T follicular helper cell (primary cell): Measurements from ENCODE around the gene PEX6.
A peak's percentile ranks its signal among the peaks of the same experiment; 100 is the strongest.

Source experiments
- DNase-seq: peaks from one replicate; pipeline ENCODE4 v3.0.0-alpha.2; 2020; ENCODE audit warnings: low read depth

The PEX6 gene

DNA sequence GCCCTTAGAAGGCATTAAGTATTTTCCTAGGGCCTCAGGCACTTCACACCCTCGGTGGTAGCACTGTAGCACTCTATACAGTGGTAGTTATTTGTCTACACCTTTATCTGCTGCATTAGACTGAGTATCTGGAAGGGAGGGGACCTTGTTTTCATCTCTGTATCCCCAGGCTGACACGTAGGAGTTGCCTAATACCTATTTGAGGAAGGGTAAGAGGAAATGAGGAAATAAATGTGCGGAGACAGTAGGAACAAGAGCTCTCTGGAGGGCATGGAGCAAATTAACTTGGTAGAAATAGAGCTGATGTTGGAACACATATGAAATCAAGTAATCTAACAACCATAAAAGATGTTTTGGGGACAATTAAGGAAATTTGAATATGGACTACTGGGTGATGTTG is 45.8 kb downstream of the PEX6 start:
- no peak for DNase-seq

DNA sequence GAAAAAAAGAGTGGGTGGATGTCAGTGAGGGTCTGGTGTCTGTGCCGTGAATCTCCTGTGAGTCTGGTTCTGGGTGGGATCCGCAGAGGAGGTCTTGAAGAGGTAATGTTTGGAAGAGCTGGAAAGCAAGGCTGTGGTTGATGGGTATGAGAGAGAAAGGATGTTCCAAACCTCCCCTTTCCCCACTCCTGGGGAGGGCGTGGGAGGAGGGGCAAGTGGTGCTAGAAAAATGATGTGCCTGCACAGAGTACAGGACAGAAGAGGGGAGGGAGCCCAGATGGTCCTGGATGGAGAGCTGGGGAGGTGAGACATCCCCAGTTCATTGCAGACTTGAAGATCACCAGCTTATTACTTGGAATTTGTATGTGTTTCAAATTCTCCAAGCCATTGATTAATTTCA is 46.6 kb downstream of the PEX6 start:
- no peak for DNase-seq

DNA sequence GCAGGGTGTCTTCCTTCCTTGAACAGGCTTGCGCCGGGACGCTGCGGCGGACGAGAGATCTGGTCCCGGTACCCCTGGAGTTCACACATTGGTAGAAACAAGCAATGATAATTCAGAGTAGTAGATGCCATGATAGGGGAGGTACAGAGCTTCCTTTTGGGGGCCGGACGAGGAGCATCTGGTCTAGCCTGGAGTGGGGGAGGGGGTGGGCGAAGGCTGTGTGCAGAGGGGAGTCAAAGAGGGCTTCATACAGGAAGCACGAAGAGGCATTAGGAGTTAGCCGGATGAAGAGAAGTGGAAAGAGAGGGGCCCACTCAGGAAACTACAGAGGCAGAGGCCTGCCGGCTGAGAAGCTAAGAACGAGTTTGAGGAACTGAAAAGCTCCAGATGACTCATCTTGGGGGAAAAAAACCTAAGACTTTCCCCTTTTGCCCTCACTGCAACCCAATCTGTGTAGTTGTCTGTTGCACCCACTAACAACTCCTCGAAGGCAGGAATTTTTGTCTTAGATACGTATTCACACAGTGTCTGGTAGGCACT is 49.1 kb downstream of the PEX6 start:
- DNase-seq = peak; percentile 28

DNA sequence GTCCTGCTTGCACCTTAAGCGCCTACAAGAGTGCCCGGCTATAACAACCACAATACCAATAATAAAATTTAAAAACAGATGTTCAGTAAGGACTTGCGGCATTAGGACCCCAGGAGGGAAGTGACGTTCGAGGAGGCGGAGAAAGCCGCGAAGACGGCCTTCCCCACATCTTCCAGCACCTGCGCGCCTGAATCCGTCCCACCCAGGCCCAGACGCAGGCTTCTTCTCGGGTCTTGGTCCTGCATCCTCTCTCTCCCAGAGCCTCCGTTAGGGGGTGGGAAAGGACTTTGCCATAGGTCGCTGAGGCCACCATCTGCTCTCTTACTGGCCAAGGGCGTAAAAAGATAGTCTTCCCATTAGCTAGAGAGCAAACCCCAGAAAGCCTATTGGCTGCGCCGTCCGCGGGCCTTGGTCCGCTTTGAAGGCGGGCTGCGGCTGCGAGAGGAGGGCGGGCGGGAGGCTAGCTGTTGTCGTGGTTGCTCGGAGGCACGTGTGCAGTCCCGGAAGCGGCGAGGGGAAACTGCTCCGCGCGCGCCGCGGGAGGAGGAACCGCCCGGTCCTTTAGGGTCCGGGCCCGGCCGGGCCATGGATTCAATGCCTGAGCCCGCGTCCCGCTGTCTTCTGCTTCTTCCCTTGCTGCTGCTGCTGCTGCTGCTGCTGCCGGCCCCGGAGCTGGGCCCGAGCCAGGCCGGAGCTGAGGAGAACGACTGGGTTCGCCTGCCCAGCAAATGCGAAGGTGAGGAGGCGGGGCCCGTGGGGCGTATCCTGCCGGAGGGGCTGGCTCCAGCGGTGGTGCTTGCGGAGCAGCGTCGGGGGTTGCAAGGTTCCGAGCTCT is 49.8 kb downstream of the PEX6 start, which contains the start of gene CNPY3:
TSS of gene CNPY3 (plus strand) at position 495 of the 835 bp plus-strand sequence. CDS start at position 586, 91 bp downstream.
- peak; percentile 89 for DNase-seq

DNA sequence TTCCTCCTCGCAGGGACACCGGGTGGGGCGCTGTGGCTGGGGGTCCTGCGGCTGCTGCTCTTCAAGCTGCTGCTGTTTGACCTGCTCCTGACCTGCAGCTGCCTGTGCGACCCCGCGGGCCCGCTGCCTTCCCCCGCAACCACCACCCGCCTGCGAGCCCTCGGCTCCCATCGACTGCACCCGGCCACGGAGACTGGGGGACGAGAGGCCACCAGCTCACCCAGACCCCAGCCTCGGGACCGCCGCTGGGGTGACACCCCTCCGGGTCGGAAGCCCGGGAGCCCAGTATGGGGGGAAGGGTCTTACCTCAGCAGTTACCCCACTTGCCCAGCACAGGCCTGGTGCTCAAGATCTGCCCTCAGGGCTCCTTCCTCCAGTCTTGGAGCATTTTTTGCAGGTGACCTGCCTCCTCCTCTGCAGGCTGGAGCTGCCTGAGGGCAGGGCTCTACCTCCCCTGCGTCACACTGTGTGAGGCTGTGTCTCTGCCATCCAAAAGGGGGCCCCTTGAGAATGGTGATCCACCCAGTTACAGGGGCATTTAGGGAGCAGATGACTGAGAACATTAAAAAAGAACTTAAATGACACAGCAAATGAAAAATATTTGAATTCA is 53.6 kb downstream of the PEX6 start:
- no peak for DNase-seq

DNA sequence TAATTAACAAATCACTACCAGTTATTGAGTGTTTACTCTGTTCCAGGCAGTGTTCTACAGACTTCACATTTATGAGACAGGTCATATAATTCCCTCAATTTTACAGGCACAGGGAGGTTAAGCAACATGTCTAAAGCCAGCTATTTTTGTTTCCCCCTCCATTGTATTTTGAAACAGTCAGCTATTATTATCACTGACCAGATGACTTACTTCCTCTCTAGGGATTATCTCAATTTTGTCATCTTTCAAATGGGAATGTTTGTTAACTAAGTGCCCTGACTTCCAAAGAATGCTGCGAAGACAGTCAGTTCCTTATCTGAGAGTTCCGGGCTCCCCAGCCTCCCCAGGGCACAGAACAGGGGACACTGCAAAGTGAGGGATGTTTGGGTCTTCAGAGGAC is 55.3 kb downstream of the PEX6 start:
- no peak for DNase-seq

DNA sequence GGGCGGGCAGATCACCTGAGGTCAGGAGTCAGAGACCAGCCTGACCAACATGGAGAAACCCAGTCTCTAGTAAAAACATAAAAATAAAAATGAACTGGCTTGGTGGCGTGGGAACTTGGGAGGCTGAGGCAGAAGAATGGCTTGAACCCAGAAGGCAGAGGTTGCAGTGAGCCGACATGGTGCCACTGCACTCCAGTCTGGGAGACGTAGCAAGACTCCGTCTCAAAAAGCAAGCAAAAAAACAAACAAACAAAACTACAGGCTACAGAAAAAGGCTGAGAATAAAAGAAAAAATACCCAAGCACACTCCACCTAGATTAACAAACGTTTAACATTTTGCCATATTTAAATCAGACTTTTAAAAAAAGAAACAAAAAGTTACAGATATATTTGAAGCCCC is 57.2 kb downstream of the PEX6 start:
- no peak for DNase-seq

DNA sequence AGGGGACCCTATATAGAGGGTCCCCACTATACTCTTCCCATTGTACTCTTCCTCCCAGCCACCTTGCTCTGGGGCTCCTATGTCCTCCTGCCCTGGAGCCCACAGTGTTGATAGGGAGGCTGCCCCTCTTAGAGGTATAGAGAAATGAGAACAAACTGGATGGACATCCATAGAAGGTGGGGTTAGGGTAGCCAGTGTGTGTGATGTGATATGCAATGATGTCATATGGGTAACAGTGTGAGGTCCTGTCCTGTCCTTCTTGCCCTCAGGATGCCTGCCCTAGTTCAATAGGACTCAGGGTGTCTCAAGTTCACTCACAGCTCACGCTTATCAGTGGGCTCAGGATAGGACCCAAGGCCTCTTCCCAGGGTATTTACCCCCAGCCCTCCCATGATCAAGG is 62.7 kb downstream of the PEX6 start:
- no peak for DNase-seq

DNA sequence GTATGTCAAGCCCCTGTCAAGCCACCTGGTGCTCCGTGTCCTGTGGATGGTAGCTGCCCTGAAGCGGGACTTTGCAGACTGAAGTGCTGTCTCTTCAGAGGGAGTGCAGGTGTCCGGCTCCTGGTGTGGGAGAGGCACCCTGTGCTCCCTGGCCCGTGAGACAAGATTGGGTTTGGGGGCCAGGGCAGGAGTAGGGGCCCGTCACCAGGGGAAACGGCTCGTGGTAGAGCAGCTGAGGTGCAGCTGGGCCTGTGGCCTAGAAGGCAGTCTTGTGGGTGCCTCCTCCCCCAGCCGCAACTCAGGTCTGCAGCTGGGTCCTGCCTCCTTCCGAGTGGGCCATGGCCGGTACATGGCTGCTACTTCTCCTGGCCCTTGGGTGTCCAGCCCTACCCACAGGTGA is 63.2 kb downstream of the PEX6 start, which contains the start of gene PTCRA:
TSS of gene PTCRA (plus strand) at position 322 of the 400 bp plus-strand sequence. CDS start at position 339, 17 bp downstream.
- DNase-seq = no peak

DNA sequence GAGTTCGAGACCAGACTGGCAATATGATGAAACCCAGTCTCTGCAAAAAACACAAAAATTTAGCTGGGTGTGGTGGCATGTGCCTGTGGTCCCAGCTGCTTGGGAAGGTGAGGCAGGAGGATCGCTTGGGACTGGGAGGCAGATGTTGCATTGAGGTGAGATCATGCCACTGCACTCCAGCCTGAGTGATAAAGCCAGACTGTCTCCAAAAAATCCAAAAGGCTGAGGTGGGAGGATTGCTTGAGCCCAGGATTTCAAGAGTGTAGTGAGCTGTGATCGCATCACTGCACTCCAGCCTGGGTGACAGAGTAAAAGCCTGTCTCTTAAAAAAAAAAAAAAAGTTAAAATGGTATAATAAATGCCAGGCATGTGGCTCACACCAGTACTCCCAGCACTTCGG is 64.4 kb downstream of the PEX6 start:
- DNase-seq = no peak
